Loucy (cell line): ENCODE results near the gene GRPR.

ENCODE experiments used
- EZH2phosphoT487 ChIP-seq: fragments of 200-600 bp; IDR thresholded peaks from 2 replicates; pipeline ENCODE4 v1.6.1; 2018; ENCODE audit warnings: antibody characterized with exemption, mild to moderate bottlenecking, moderate library complexity, borderline replicate concordance
- TF ChIP-seq, protein P1 (sequence below): fragments of 200-600 bp; sonication (generic); conservative IDR thresholded peaks from 2 replicates; pipeline ENCODE4 v1.5.1; 2014; ENCODE audit warnings: mild to moderate bottlenecking, antibody characterized with exemption, low read length

- TF ChIP-seq, protein P1, sequence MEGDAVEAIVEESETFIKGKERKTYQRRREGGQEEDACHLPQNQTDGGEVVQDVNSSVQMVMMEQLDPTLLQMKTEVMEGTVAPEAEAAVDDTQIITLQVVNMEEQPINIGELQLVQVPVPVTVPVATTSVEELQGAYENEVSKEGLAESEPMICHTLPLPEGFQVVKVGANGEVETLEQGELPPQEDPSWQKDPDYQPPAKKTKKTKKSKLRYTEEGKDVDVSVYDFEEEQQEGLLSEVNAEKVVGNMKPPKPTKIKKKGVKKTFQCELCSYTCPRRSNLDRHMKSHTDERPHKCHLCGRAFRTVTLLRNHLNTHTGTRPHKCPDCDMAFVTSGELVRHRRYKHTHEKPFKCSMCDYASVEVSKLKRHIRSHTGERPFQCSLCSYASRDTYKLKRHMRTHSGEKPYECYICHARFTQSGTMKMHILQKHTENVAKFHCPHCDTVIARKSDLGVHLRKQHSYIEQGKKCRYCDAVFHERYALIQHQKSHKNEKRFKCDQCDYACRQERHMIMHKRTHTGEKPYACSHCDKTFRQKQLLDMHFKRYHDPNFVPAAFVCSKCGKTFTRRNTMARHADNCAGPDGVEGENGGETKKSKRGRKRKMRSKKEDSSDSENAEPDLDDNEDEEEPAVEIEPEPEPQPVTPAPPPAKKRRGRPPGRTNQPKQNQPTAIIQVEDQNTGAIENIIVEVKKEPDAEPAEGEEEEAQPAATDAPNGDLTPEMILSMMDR = no peak
- no peak for TF ChIP-seq EZH2phosphoT487
These were observed 43.8 kb downstream of the GRPR start, which contains the start of gene MAGEB17 for GRCh38 chrX:16167181-16167580.
